SK-N-SH treated with all-trans-retinoic acid at 6 μM for 48 hours (cell line): ENCODE measurements around the gene GALNT5.

ENCODE experiments used
- ARNTL ChIP-seq: fragments of 450-650 bp; formaldehyde crosslinking; IDR thresholded peaks from 2 replicates; pipeline ENCODE4 v1.5.0; 2020; ENCODE audit warnings: low read depth, mild to moderate bottlenecking, moderate library complexity, borderline replicate concordance
- TOX ChIP-seq: fragments of 250-450 bp; sonication (Bioruptor Pico); IDR thresholded peaks from 2 replicates; pipeline ENCODE4 v1.8.0; 2021; ENCODE audit warnings: mild to moderate bottlenecking, moderate library complexity, borderline replicate concordance
- ZC3H10 ChIP-seq: fragments of 250-450 bp; sonication (Bioruptor Pico); IDR thresholded peaks from 2 replicates; pipeline ENCODE4 v1.5.1; 2021; ENCODE audit warnings: mild to moderate bottlenecking, moderate library complexity

GRCh38 chr2:157223624-157224205, 33.8 kb upstream of the GALNT5 start:
- no peak for TF ChIP-seq ZC3H10 (CRISPR knock-in tag)
- TF ChIP-seq TOX (CRISPR knock-in tag): no peak
- TF ChIP-seq ARNTL (CRISPR knock-in tag): no peak
